ENCODE measurements around the gene VASN.

Gene VASN

DNA sequence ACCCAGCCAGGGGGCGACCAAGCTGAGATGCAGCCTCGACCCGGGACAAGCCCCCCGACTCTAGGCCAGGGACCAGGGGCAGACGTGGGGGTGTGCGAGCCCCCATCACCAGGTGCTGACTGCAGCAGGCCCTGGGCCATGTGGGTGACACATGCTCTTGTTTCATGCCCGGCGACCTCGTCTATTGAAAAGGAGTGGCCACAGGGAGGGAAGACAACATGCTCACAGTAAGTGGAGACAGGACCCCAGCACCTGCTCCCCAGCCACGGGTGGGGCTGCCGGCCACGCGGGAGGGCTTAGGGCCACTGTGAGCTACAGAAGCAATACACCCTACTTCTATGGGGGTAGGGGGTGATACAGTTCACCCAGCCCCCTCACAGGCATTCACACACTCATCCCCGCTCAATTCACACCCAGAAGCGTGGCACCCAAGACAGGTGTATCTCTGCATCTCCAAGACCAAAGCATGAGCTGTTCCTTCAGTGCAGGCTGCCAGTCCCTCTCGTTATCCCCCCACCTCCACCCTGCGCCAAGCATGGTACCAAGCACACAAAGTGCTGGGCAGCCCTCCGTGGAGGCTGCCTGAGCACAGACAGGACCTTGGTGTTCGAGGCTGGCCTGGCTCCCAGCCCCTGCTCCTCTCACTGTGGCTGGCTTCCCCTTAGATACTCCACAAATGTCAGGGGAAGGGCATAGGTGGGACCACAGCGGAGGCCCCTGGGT, 13.6 kb downstream of the VASN start:
- Histone ChIP-seq H3K36me3 (ENCODE audit: insufficient read depth, low read length) (peaks cover 72% of the 10 kb centered on the region), H3K79me2 (ENCODE audit: insufficient read depth, low read length) (no peaks in the 10 kb centered on the region), H3K27me3 (ENCODE audit: insufficient read depth, low read length, poor library complexity) (no peaks in the 10 kb centered on the region), H3K9me3 (ENCODE audit: insufficient read depth, low read length, severe bottlenecking) (no peaks in the 10 kb centered on the region), H3K27ac (ENCODE audit: low read length) (no peak overlapping the region), H2AFZ (ENCODE audit: low read depth, low read length) (no peak overlapping the region), H3K4me1 (ENCODE audit: insufficient read depth, low read length) (no peaks in the 10 kb centered on the region), H3K9ac (ENCODE audit: low read depth, low read length) (no peak overlapping the region), H3K4me2 (ENCODE audit: insufficient read depth, low read length) (no peak overlapping the region), H3K4me3 (ENCODE audit: low read depth in 1 of 2, low read length in 2 of 2) (no peak overlapping the region), H4K20me1 (ENCODE audit: insufficient read depth, low read length) (peaks cover 35% of the 10 kb centered on the region)
- DNase-seq (no peak), ATAC-seq (ENCODE audit: insufficient read depth, low read depth) (no peak)
- TF ChIP-seq EZH2 (IDR thresholded peaks at IDR 0.05; ENCODE audit: borderline replicate concordance, low read depth, low read length, severe bottlenecking): no peak
- TF ChIP-seq, protein P1, sequence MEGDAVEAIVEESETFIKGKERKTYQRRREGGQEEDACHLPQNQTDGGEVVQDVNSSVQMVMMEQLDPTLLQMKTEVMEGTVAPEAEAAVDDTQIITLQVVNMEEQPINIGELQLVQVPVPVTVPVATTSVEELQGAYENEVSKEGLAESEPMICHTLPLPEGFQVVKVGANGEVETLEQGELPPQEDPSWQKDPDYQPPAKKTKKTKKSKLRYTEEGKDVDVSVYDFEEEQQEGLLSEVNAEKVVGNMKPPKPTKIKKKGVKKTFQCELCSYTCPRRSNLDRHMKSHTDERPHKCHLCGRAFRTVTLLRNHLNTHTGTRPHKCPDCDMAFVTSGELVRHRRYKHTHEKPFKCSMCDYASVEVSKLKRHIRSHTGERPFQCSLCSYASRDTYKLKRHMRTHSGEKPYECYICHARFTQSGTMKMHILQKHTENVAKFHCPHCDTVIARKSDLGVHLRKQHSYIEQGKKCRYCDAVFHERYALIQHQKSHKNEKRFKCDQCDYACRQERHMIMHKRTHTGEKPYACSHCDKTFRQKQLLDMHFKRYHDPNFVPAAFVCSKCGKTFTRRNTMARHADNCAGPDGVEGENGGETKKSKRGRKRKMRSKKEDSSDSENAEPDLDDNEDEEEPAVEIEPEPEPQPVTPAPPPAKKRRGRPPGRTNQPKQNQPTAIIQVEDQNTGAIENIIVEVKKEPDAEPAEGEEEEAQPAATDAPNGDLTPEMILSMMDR (IDR thresholded peaks at IDR 0.05; ENCODE audit: borderline replicate concordance, extremely low read depth, low read length, poor library complexity, severe bottlenecking): no peak

DNA sequence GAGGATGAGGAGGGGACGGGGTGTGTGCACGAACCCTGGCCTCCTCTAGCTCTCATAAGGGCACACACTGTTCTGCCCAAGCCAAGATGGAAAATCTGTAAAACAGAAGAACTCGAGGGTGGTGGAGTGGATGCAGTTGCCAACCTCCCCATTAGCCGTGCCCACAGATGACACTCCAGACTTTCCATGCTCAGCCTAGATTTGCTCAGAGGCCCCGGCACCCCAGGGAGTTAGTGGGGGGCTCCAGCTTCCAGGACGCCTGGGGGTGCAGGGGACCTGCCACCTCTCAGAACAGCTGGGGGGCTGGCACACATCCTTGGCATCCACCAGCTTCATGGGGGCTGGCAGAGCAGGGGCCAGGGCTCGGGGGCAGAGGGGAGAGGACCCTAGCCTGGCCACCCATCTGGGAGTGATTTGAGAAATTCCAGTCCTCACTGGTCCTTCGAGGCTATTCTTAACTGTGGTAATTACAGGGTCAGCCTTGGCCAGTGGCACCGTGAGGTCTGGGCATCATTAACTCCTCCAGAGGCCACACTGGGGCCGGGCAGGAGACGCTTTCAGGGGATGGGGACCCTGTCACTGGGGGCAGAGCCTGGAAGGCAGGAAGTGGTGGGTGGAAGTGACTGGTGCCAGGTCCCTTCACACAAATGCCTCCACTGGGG, 14.3 kb downstream of the VASN start:
- TF ChIP-seq, protein P1 (IDR thresholded peaks at IDR 0.05; ENCODE audit: borderline replicate concordance, extremely low read depth, low read length, poor library complexity, severe bottlenecking): no peak
- Histone ChIP-seq H3K36me3 (ENCODE audit: insufficient read depth, low read length) (peaks cover 75% of the 10 kb centered on the region), H3K27ac (ENCODE audit: low read length) (no peak overlapping the region), H3K27me3 (ENCODE audit: insufficient read depth, low read length, poor library complexity) (no peaks in the 10 kb centered on the region), H2AFZ (ENCODE audit: low read depth, low read length) (no peak overlapping the region), H3K9ac (ENCODE audit: low read depth, low read length) (no peak overlapping the region), H3K9me3 (ENCODE audit: insufficient read depth, low read length, severe bottlenecking) (no peaks in the 10 kb centered on the region), H3K4me2 (ENCODE audit: insufficient read depth, low read length) (no peak overlapping the region), H4K20me1 (ENCODE audit: insufficient read depth, low read length) (peaks cover 36% of the 10 kb centered on the region), H3K79me2 (ENCODE audit: insufficient read depth, low read length) (no peaks in the 10 kb centered on the region), H3K4me3 (ENCODE audit: low read depth in 1 of 2, low read length in 2 of 2) (no peak overlapping the region), H3K4me1 (ENCODE audit: insufficient read depth, low read length) (no peaks in the 10 kb centered on the region)
- ATAC-seq (ENCODE audit: insufficient read depth, low read depth): no peak
- DNase-seq: no peak

DNA sequence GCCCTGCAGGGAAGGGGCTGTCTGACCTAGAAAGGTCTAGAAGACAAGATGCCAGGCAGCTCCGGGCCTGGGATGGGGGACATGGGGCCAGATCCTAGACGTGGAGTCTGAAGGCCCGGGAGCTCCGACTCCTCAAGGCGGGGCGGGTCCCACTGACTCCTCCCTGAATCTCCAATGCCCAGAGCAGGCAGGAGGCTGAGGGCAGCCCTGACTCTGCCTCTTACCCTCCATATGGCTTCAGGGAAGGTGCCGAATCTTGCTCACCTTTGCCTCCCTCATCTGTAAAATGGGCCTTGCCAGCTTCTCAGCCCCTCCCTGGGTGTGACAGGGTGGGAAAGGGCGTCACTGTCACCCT, 14.8 kb downstream of the VASN start:
- no peaks in the 10 kb centered on the region for H3K9me3 ChIP-seq (ENCODE audit: insufficient read depth, low read length, severe bottlenecking)
- H3K27me3 ChIP-seq (ENCODE audit: insufficient read depth, low read length, poor library complexity): no peaks in the 10 kb centered on the region
- H3K79me2 ChIP-seq (ENCODE audit: insufficient read depth, low read length): no peaks in the 10 kb centered on the region
- no peak overlapping the region for H3K9ac ChIP-seq (ENCODE audit: low read depth, low read length)
- no peaks in the 10 kb centered on the region for H3K4me1 ChIP-seq (ENCODE audit: insufficient read depth, low read length)
- ATAC-seq (ENCODE audit: insufficient read depth, low read depth): no peak
- H3K36me3 ChIP-seq (ENCODE audit: insufficient read depth, low read length): peaks cover 77% of the 10 kb centered on the region
- peaks cover 33% of the 10 kb centered on the region for H4K20me1 ChIP-seq (ENCODE audit: insufficient read depth, low read length)
- H3K4me3 ChIP-seq (ENCODE audit: low read depth in 1 of 2, low read length in 2 of 2): no peak overlapping the region
- TF ChIP-seq EZH2 (IDR thresholded peaks at IDR 0.05; ENCODE audit: borderline replicate concordance, low read depth, low read length, severe bottlenecking): no peak
- TF ChIP-seq, protein P1 (IDR thresholded peaks at IDR 0.05; ENCODE audit: borderline replicate concordance, extremely low read depth, low read length, poor library complexity, severe bottlenecking): no peak
- no peak overlapping the region for H2AFZ ChIP-seq (ENCODE audit: low read depth, low read length)
- no peak for DNase-seq
- H3K27ac ChIP-seq (ENCODE audit: low read length): no peak overlapping the region
- no peak overlapping the region for H3K4me2 ChIP-seq (ENCODE audit: insufficient read depth, low read length)

All from DND-41 (cell line).